ENCODE results near the gene LRP2. TPM values are rescaled to one million over a fixed set of nuclear protein-coding genes. Genes with fewer than 3 reads are reported as not detected.
A peak's percentile ranks its signal among the peaks of the same experiment; 100 is the strongest.

The LRP2 gene
- total RNA-seq, 1 donor from 2014 or later, result 54.2 TPM

- TF ChIP-seq, protein P1, sequence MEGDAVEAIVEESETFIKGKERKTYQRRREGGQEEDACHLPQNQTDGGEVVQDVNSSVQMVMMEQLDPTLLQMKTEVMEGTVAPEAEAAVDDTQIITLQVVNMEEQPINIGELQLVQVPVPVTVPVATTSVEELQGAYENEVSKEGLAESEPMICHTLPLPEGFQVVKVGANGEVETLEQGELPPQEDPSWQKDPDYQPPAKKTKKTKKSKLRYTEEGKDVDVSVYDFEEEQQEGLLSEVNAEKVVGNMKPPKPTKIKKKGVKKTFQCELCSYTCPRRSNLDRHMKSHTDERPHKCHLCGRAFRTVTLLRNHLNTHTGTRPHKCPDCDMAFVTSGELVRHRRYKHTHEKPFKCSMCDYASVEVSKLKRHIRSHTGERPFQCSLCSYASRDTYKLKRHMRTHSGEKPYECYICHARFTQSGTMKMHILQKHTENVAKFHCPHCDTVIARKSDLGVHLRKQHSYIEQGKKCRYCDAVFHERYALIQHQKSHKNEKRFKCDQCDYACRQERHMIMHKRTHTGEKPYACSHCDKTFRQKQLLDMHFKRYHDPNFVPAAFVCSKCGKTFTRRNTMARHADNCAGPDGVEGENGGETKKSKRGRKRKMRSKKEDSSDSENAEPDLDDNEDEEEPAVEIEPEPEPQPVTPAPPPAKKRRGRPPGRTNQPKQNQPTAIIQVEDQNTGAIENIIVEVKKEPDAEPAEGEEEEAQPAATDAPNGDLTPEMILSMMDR (IDR thresholded peaks at IDR 0.05; ENCODE audit: unreplicated experiment), result no peak
- H3K27ac Mint-ChIP-seq, result peak overlapping the region; percentile 4
- H3K4me1 Mint-ChIP-seq, result peaks cover 20% of the 10 kb centered on the region
- H3K36me3 Mint-ChIP-seq, result no peaks in the 10 kb centered on the region
- no peak for DNase-seq (ENCODE audit: low spot score in 2 of 2, unreplicated experiment in 2 of 2)
- no peaks in the 10 kb centered on the region for H3K27me3 Mint-ChIP-seq (ENCODE audit: low read depth)
- no peaks in the 10 kb centered on the region for H3K9me3 Mint-ChIP-seq
- H3K4me3 Mint-ChIP-seq, result no peak overlapping the region
Observed at GRCh38 chr2:169345486-169346437, 16.6 kb downstream of the LRP2 start.

GRCh38 chr2:169344736-169345485 lies 17.4 kb downstream of the LRP2 start:
- H3K4me1 Mint-ChIP-seq, result peaks cover 20% of the 10 kb centered on the region
- no peaks in the 10 kb centered on the region for H3K9me3 Mint-ChIP-seq
- TF ChIP-seq, protein P1 (IDR thresholded peaks at IDR 0.05; ENCODE audit: unreplicated experiment), result no peak
- peak overlapping the region; percentile 4 for H3K27ac Mint-ChIP-seq
- DNase-seq (ENCODE audit: low spot score in 2 of 2, unreplicated experiment in 2 of 2), result no peak
- no peak overlapping the region for H3K4me3 Mint-ChIP-seq
- H3K27me3 Mint-ChIP-seq (ENCODE audit: low read depth), result no peaks in the 10 kb centered on the region
- H3K36me3 Mint-ChIP-seq, result no peaks in the 10 kb centered on the region

DNA sequence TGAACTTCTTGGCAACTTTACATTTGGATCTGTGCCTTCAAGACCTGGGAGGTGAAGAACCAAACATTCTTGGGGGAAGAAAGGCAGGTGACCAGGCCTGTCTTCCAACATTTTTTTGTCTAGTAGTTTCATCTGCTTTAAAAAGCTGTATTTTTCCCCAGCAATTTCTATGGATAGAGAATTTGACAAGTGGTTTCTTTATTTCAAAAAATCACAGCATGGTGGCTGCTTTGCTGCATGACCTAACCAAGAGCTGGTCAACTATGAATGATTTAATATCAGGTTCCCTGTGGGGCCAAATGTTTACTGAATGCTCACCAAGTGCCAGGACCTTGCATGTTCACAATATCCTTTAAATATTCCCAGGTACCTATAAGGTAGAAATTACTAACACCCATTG lies 19.1 kb downstream of the LRP2 start:
- Mint-ChIP-seq H3K4me3 (no peak overlapping the region), H3K27ac (no peak overlapping the region), H3K4me1 (peaks cover 20% of the 10 kb centered on the region), H3K27me3 (ENCODE audit: low read depth) (no peaks in the 10 kb centered on the region), H3K9me3 (no peaks in the 10 kb centered on the region), H3K36me3 (no peaks in the 10 kb centered on the region)
- no peak for DNase-seq (ENCODE audit: low spot score in 2 of 2, unreplicated experiment in 2 of 2)
- TF ChIP-seq, protein P1 (IDR thresholded peaks at IDR 0.05; ENCODE audit: unreplicated experiment), result no peak

- Mint-ChIP-seq H3K36me3 (no peaks in the 10 kb centered on the region), H3K27ac (no peak overlapping the region), H3K4me1 (peaks cover 15% of the 10 kb centered on the region), H3K9me3 (no peaks in the 10 kb centered on the region), H3K4me3 (no peak overlapping the region), H3K27me3 (ENCODE audit: low read depth) (no peaks in the 10 kb centered on the region)
- TF ChIP-seq, protein P1 (IDR thresholded peaks at IDR 0.05; ENCODE audit: unreplicated experiment), result no peak
- no peak for DNase-seq (ENCODE audit: low spot score in 2 of 2, unreplicated experiment in 2 of 2)
Observed at GRCh38 chr2:169339657-169340056, 22.7 kb downstream of the LRP2 start.

DNA sequence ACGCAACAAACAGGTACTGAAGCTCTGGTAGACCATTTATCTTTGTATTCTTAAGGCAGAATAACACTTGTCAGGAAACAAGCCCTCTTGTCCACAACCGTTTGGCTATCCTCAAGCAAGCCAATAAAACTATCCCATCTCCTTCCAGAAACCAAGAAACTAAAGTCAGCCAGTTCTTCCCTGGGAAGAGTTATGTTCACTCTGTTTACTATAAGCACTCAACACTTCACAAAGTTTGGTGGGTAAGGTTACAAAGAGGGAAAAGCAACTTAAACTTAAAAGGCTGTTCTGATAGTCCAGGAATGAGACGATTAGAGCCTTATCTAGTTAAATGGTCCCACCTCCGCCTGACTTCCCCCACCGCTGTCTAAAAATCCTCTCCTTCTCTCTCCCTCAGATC lies 25.6 kb downstream of the LRP2 start:
- H3K27me3 Mint-ChIP-seq (ENCODE audit: low read depth), result peaks cover 3% of the 10 kb centered on the region
- DNase-seq (ENCODE audit: low spot score in 2 of 2, unreplicated experiment in 2 of 2), result no peak
- no peaks in the 10 kb centered on the region for H3K9me3 Mint-ChIP-seq
- peaks cover 12% of the 10 kb centered on the region for H3K4me1 Mint-ChIP-seq
- no peak overlapping the region for H3K4me3 Mint-ChIP-seq
- H3K27ac Mint-ChIP-seq, result peak overlapping the region; percentile 78
- TF ChIP-seq, protein P1 (IDR thresholded peaks at IDR 0.05; ENCODE audit: unreplicated experiment), result no peak
- no peaks in the 10 kb centered on the region for H3K36me3 Mint-ChIP-seq

All from mesothelial cell of epicardium (in vitro differentiated cells).